ENCODE results near the gene USF3.

USF3 gene

GRCh38 chr3:113615976-113616375 lies 80.5 kb downstream of the USF3 start:
- DNase-seq (ENCODE audit: low read depth), result no peak
- no peak overlapping the region for H3K4me3 ChIP-seq (ENCODE audit: low read depth, low read length)
- no peak for TF ChIP-seq CTCF (IDR thresholded peaks at IDR 0.05; ENCODE audit: insufficient read depth, low read depth, low read length, missing control alignments)

- no peak for TF ChIP-seq CTCF (IDR thresholded peaks at IDR 0.05; ENCODE audit: insufficient read depth, low read depth, low read length, missing control alignments)
- H3K4me3 ChIP-seq (ENCODE audit: low read depth, low read length), result no peak overlapping the region
- no peak for DNase-seq (ENCODE audit: low read depth)
Observed at GRCh38 chr3:113614402-113614801, 82.0 kb downstream of the USF3 start.

GRCh38 chr3:113607219-113607596 lies 89.2 kb downstream of the USF3 start:
- no peak for DNase-seq (ENCODE audit: low read depth)
- H3K4me3 ChIP-seq (ENCODE audit: low read depth, low read length), result no peak overlapping the region
- TF ChIP-seq CTCF (IDR thresholded peaks at IDR 0.05; ENCODE audit: insufficient read depth, low read depth, low read length, missing control alignments), result no peak

- TF ChIP-seq CTCF (IDR thresholded peaks at IDR 0.05; ENCODE audit: insufficient read depth, low read depth, low read length, missing control alignments), result no peak
- DNase-seq (ENCODE audit: low read depth), result peak; percentile 90
- H3K4me3 ChIP-seq (ENCODE audit: low read depth, low read length), result no peak overlapping the region
Observed at GRCh38 chr3:113606539-113607218, 89.8 kb downstream of the USF3 start.

- TF ChIP-seq CTCF (IDR thresholded peaks at IDR 0.05; ENCODE audit: insufficient read depth, low read depth, low read length, missing control alignments), result no peak
- no peak for DNase-seq (ENCODE audit: low read depth)
- H3K4me3 ChIP-seq (ENCODE audit: low read depth, low read length), result no peak overlapping the region
Observed at GRCh38 chr3:113602836-113603235, 93.6 kb downstream of the USF3 start.

GRCh38 chr3:113602256-113602655 lies 94.2 kb downstream of the USF3 start:
- no peak overlapping the region for H3K4me3 ChIP-seq (ENCODE audit: low read depth, low read length)
- DNase-seq (ENCODE audit: low read depth), result no peak
- TF ChIP-seq CTCF (IDR thresholded peaks at IDR 0.05; ENCODE audit: insufficient read depth, low read depth, low read length, missing control alignments), result no peak

- H3K4me3 ChIP-seq (ENCODE audit: low read depth, low read length), result no peak overlapping the region
- DNase-seq (ENCODE audit: low read depth), result no peak
- no peak for TF ChIP-seq CTCF (IDR thresholded peaks at IDR 0.05; ENCODE audit: insufficient read depth, low read depth, low read length, missing control alignments)
Observed at GRCh38 chr3:113601240-113601639, 95.2 kb downstream of the USF3 start.
